ENCODE data around the gene ZNF711.

ZNF711 gene

GRCh38 chrX:85243761-85244449 lies at the start of gene ZNF711, which contains the start of gene SATL1:
Gene ZNF711, plus strand, starts transcription at chrX:85243991. Its CDS starts 3,582 bp downstream, at chrX:85247573.
Gene SATL1, minus strand, starts transcription at chrX:85243779. Its CDS starts 134,811 bp downstream, at chrX:85108968.
- peak within 1 kb of the TSS; percentile 64 for H3K4me3 ChIP-seq (ENCODE audit: low read length)
- peak; percentile 15 for DNase-seq (ENCODE audit: low read depth)
- TF ChIP-seq CTCF (IDR thresholded peaks at IDR 0.05; ENCODE audit: insufficient read depth, low read depth, low read length, missing control alignments): no peak

- no peak for TF ChIP-seq CTCF (IDR thresholded peaks at IDR 0.05; ENCODE audit: insufficient read depth, low read depth, low read length, missing control alignments)
- H3K4me3 ChIP-seq (ENCODE audit: low read length): no peak overlapping the region
- DNase-seq (ENCODE audit: low read depth): no peak
Observed at GRCh38 chrX:85196319-85196718, 47.5 kb upstream of the ZNF711 start.

DNA sequence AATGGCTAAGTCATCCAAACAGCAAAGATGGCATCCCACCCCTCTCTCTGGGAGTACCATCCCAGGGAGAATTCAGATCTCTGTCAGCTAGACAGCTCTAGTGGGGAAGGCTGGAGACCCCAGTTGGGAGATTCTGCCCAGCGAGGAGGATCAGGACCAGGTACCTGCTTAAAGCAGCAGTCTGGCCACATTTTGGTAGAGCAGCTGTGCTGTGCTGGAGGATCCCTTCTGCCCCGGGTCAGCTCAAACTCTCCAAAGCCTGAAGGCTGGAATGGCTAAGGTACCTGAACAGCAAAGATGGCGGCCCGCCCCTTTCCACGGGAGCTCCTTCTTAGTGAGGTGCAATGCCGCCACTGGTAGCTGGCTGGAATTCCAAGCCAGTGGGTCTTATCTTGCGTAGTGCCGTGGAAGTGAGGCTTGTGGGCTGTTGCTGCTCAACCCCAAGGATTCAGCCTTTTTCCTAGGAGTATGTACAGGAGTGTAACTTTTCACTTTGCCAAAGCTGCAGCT lies 40.3 kb upstream of the ZNF711 start:
- H3K4me3 ChIP-seq (ENCODE audit: low read length): no peak overlapping the region
- TF ChIP-seq CTCF (IDR thresholded peaks at IDR 0.05; ENCODE audit: insufficient read depth, low read depth, low read length, missing control alignments): no peak
- DNase-seq (ENCODE audit: low read depth): no peak

DNA sequence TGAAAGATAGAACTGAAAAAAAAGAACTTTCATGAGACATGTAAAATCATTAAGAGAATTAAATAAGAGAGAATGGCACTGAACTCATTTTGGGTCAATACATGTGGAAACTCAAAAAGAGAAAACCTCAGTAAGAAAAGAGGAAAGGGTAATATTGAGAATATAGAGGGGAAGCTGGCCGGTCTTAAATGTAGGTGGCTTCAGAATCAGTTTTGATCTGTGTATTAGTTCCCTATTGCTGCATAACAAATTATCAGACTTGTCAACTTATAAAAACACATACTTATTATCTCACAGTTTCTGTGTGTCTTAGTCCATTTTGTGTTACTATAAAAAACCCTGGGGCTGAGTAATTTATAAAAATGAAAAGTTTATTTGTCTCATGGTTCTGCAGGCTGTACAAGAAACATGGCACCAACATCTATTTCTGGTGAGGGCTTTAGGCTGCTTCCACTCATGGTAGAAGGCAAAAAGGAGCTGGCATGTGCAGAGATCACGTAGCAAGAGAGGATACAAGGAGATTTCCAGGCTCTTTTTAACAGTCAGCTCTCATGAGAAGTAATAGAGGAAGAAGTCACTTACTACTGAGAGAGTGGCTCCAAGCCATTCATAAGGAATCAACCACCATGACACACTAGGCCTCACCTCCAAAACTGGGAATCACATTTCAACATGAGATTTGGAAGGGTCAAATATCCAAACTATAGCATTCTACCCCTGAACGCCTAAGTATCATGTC lies 29.8 kb upstream of the ZNF711 start:
- TF ChIP-seq CTCF (IDR thresholded peaks at IDR 0.05; ENCODE audit: insufficient read depth, low read depth, low read length, missing control alignments): no peak
- no peak for DNase-seq (ENCODE audit: low read depth)
- H3K4me3 ChIP-seq (ENCODE audit: low read length): no peak overlapping the region

- no peak for DNase-seq (ENCODE audit: low read depth)
- TF ChIP-seq CTCF (IDR thresholded peaks at IDR 0.05; ENCODE audit: insufficient read depth, low read depth, low read length, missing control alignments): no peak
- no peak overlapping the region for H3K4me3 ChIP-seq (ENCODE audit: low read length)
Observed at GRCh38 chrX:85215946-85216345, 27.8 kb upstream of the ZNF711 start.

GRCh38 chrX:85221361-85221760 lies 22.4 kb upstream of the ZNF711 start:
- DNase-seq (ENCODE audit: low read depth): no peak
- no peak for TF ChIP-seq CTCF (IDR thresholded peaks at IDR 0.05; ENCODE audit: insufficient read depth, low read depth, low read length, missing control alignments)
- H3K4me3 ChIP-seq (ENCODE audit: low read length): no peak overlapping the region

All from epithelial cell of esophagus (primary cell).